Measurements from ENCODE around the gene SUSD4. TPM values are rescaled to one million over a fixed set of nuclear protein-coding genes. Genes with fewer than 3 reads are reported as not detected.

SUSD4 gene
- total and polyA plus RNA-seq, 2 of the 4 experiments (the other 2 are of a cell fraction) = 1.8 to 2.7 TPM

GRCh38 chr1:223308136-223308535, 55.8 kb downstream of the SUSD4 start:
- no peak overlapping the region for H2BK120ac ChIP-seq (ENCODE audit: low read depth, low read length)
- BruUV-seq (replicated peaks) = no TSS peak
- no peak overlapping the region for H2AK5ac ChIP-seq (ENCODE audit: low read depth, low read length)
- no peak overlapping the region for H3K4me3 ChIP-seq (ENCODE audit: insufficient read depth, low read depth, low read length)
- no peaks in the 10 kb centered on the region for H4K20me1 ChIP-seq (ENCODE audit: insufficient read depth, low read length)
- no peak overlapping the region for H4K91ac ChIP-seq (ENCODE audit: insufficient read depth, low read depth, low read length)
- no peak overlapping the region for H3K14ac ChIP-seq (replicated peaks; ENCODE audit: low read depth, low read length)
- no peak overlapping the region for H2AK9ac ChIP-seq (replicated peaks; ENCODE audit: low read depth, low read length, poor library complexity)
- H3K9ac ChIP-seq (ENCODE audit: low read depth, low read length) = no peak overlapping the region
- TF ChIP-seq CTCF (conservative IDR thresholded peaks at IDR 0.05; ENCODE audit: low read depth, low read length) (no peak), NFE2L2 (IDR thresholded peaks at IDR 0.05; ENCODE audit: low read depth, low read length) (no peak), FOS (IDR thresholded peaks at IDR 0.05; ENCODE audit: low read depth, low read length) (no peak), MAZ (IDR thresholded peaks at IDR 0.05; ENCODE audit: borderline replicate concordance, low read depth, low read length) (no peak), POLR2A (IDR thresholded peaks at IDR 0.05; ENCODE audit: low read depth, low read length) (no peak), RCOR1 (IDR thresholded peaks at IDR 0.05; ENCODE audit: insufficient replicate concordance, low read length) (no peak), ELK1 (IDR thresholded peaks at IDR 0.05; ENCODE audit: borderline replicate concordance, low read depth, low read length) (no peak), CHD1 (IDR thresholded peaks at IDR 0.05; ENCODE audit: low read depth, low read length) (no peak)
- DNase-seq (no peak), ATAC-seq (ENCODE audit: low read depth) (no peak)
- no peak overlapping the region for H2AFZ ChIP-seq (replicated peaks; ENCODE audit: low read length, poor library complexity)
- no peak overlapping the region for H3K4ac ChIP-seq (ENCODE audit: low read depth, low read length)
- intact Hi-C loops (cut with micrococcal nuclease) (no loop called here), in situ Hi-C loops (cut with MboI; ENCODE audit: low sequenced_read_pairs) (no loop called here), dilution Hi-C loops (cut with HindIII; ENCODE audit: low sequenced_read_pairs, unreplicated experiment) (no loop called here)
- H3K9me1 ChIP-seq (ENCODE audit: insufficient read depth, low read length) = no peaks in the 10 kb centered on the region
- H2BK20ac ChIP-seq (ENCODE audit: low read depth, low read length) = no peak overlapping the region
- no peak overlapping the region for H2BK5ac ChIP-seq (ENCODE audit: low read depth, low read length, poor library complexity, severe bottlenecking)
- H4K5ac ChIP-seq (ENCODE audit: low read depth, low read length) = no peak overlapping the region
- peaks cover 2% of the 10 kb centered on the region; the same call in 1 of the 2 replicates for H3K9me3 ChIP-seq (ENCODE audit: control insufficient read depth, insufficient read depth, low read length)
- H3K4me1 ChIP-seq (ENCODE audit: control insufficient read depth, insufficient read depth, low read length) = no peaks in the 10 kb centered on the region
- H2BK15ac ChIP-seq (ENCODE audit: low read depth, low read length) = no peak overlapping the region
- ChIA-PET POLR2A (ENCODE audit: unreplicated experiment) (no interaction called here), CTCF (interaction anchor here (0.5 kb wide), 1 partner anchor 226 kb away, joined by 3 read pairs; no protein-coding TSS in a partner anchor)
- H4K8ac ChIP-seq (ENCODE audit: low read depth in 2 of 2, low read length in 2 of 2) = no peak overlapping the region
- H3K56ac ChIP-seq (ENCODE audit: extremely low read depth, insufficient read depth, low read length) = no peak overlapping the region
- H3K27ac ChIP-seq (ENCODE audit: insufficient read depth, low read length) = no peak overlapping the region
- no peak overlapping the region for H3K4me2 ChIP-seq (ENCODE audit: low read depth, low read length)
- no CpG with 5 or more reads among the region's 2 CpGs for WGBS, 2 experiments (ENCODE audit: extremely low coverage in 2 of 2, insufficient read length in 1 of 2)
- no peaks in the 10 kb centered on the region for H3K79me1 ChIP-seq (ENCODE audit: low read depth in 1 of 2, low read length in 2 of 2)
- H3K23ac ChIP-seq (ENCODE audit: low read depth, low read length) = no peak overlapping the region
- no peaks in the 10 kb centered on the region for H3K36me3 ChIP-seq (ENCODE audit: control insufficient read depth, insufficient read depth, low read length)
- H3K18ac ChIP-seq (ENCODE audit: low read depth, low read length) = no peak overlapping the region
- peaks cover 2% of the 10 kb centered on the region for H3K27me3 ChIP-seq (ENCODE audit: control insufficient read depth, insufficient read depth, low read length)
